ENCODE results near the gene SETD3.

Gene SETD3

DNA sequence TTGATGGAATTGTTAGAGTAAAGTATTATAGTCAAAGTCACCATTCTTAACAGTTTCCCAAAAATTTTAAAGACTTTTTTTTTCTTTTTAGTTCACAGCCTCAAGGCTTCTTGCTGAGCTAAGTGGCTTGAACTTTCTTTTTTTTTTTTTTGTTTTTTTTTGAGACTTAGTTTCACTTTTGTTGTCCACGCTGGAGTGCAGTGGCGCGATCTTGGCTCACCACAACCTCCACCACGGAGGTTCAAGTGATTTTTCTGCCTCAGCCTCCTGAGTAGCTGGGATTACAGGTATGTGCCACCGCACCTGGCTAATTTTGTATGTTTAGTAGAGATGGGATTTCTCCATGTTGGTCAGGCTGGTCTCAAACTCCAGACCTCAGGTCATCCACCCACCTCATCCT is 92.8 kb downstream of the SETD3 start:
- DNase-seq, result no peak

GRCh38 chr14:99384450-99385417 is 95.9 kb downstream of the SETD3 start:
- no peak for DNase-seq

DNA sequence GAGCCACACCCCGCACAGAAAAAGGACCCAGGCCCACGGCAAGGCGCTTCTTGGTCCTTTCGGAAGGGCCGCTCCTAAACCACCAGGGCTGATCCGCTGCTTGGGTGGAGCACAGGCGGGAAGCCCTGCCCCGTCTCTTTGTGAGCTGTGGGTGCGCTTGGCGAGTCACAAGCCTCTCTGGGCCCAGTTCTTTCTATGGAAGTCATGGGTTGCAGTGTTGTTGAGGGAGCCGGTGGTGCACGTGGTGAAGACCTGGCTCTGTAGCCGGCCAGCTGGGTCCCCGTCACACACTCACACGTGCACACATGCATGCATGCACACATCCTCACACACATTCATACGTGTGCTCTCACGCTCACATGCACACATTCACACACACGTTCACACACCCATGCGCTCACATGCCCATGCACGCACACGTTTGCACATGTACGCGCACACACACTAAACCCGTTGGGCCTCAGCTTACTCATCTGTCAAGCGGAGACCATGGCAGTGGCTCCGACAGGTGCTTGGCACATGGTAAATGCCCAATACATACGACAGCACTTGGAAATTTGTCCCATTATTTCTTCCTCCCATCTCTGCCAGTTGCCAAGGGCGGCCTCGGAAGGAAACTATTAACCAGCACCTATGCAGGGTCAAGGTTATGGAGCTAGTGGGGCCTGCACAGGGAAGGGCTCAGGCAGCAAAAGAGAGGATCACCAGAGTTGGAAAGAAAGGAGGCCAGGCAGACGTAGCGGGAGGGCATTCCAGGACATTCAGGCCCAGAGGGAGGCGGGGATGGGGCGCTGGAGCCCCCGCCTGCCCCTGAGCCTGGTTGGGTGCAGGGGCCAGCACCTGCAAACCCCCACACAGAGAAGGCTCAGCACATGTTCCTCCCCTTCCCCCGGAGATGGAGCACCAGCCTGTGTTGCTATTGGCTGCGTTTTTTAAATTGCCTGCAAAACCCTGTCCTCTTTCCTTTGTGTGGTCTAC is 96.9 kb downstream of the SETD3 start:
- no peak for DNase-seq

- DNase-seq, result no peak
Observed at GRCh38 chr14:99382781-99383471, 97.7 kb downstream of the SETD3 start.

- no peak for DNase-seq
Observed at GRCh38 chr14:99382071-99382470, 98.6 kb downstream of the SETD3 start.

- no peak for DNase-seq
Observed at GRCh38 chr14:99381688-99382060, 99.0 kb downstream of the SETD3 start.

- DNase-seq, result no peak
Observed at GRCh38 chr14:99380991-99381687, 99.5 kb downstream of the SETD3 start.

DNA sequence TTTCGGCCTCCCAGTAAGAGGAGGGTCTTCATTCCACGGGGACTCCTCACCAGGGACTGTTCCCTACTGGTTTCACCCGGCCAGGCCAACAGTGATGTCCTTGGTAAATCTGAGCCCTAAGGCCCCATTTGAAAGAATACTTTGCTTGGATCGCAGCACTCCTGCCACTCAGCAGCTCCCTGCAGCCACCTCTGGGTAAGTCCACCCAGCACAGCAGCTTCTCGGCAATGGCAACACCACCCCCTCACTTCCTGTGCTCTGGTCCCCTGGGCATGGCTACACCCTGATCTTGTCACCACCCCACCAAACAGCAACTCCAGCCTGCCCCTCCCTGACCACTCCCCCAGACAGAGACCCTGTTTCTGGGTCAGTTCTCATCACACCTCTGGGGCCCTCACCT is 100.3 kb downstream of the SETD3 start:
- DNase-seq, result no peak

- no peak for DNase-seq
Observed at GRCh38 chr14:99378782-99379214, 101.9 kb downstream of the SETD3 start.

- DNase-seq, result no peak
Observed at GRCh38 chr14:99377951-99378350, 102.7 kb downstream of the SETD3 start.

DNA sequence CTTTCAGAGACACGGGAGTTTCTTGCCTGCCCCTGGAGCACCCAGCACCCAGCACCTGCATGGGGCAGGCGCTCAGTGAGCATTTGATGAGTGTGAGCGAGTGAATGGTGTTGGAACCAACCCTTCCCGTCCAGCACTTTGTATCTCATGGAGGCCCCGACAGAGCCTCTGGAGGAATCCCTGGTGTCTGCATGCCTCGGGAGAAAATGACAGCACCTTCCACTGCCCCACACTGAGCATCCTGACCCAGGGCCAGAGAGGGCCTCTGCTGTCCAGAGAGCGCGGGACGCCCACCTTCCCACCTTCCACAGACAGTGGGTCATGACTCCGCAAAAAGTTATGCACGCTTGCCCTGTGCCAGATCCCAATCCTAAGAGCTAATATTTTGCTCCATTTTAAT is 105.7 kb downstream of the SETD3 start:
- no peak for DNase-seq

DNA sequence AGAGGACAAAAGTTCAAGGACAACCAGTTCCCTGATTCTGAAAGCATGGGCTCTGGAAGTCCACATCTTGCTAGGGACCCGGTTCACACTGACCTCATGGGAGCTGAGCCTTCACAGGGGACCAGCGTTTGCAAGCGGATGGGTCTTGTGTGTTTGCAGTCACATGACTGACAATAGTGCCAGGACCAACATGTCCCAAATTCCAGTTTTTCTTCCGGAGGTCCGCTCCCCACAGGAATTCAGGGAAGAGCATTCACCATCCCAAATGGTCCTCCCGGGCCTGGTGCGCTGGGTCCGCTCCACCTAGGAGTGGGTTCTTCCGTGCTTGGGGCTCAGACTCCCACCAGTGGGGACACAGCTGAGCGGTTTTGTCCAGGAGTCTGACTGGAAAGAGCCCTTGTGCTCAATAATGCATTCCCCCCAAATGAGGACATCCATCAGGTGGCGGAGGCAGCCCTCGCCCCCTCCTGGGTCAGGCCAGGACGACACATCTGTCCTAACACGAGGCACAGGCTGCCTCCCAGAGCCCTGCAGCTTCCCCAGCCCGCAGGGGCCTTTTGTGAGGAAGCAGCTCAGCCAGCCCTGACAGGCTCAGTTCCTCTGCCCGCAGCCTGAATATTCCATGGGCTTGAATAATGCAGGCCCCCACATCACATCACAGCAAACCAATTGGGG is 116.9 kb downstream of the SETD3 start:
- no peak for DNase-seq

DNA sequence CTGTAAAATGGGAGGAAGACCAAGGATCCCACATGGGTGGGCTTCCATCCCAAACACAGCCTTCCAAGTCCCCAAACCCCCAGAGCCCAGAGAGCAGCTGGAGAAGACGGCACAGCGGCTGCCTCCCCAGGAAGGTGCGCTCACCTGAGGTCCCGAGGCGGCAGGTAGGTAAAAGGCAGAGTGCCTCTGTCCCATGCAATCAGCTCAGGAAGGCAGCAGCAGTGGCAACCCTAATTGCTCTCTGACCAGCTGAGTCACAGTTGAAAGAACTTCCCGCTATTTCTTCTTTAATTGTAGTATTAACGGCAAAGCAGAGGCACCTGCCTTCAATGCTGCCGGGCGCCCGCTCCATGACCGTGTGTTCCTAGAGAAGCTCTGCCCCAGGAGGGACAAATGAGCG is 117.6 kb downstream of the SETD3 start:
- no peak for DNase-seq

DNA sequence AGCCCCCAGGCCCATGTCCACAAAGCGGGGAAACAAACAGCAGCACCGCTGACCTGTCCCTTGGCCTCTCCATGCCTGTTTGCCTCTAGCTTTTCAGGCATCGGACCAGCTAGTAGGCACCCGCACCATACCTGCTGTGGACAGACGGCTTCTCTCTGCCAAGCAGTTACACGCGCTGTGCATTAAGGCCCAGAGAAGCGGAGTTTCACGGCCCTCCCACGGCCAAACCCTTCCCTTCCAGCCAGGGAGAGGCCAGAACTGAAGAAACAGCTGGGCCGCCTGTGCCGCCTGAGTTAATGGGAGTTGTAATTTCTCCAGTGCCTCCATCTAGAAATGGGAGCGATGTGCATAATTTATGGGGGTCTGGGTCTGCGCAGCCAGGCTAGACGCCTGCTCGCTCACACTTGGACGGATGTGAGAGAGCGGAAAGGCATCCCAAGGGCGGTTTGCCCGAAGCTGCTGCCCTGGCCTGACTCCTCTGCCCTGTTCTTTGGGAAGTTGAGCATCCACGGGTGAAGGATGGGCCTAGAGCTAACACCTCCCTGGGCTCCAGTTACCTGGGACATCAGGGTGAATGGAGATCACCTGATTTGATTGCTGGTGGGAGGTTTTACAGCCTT is 119.0 kb downstream of the SETD3 start:
- no peak for DNase-seq

DNA sequence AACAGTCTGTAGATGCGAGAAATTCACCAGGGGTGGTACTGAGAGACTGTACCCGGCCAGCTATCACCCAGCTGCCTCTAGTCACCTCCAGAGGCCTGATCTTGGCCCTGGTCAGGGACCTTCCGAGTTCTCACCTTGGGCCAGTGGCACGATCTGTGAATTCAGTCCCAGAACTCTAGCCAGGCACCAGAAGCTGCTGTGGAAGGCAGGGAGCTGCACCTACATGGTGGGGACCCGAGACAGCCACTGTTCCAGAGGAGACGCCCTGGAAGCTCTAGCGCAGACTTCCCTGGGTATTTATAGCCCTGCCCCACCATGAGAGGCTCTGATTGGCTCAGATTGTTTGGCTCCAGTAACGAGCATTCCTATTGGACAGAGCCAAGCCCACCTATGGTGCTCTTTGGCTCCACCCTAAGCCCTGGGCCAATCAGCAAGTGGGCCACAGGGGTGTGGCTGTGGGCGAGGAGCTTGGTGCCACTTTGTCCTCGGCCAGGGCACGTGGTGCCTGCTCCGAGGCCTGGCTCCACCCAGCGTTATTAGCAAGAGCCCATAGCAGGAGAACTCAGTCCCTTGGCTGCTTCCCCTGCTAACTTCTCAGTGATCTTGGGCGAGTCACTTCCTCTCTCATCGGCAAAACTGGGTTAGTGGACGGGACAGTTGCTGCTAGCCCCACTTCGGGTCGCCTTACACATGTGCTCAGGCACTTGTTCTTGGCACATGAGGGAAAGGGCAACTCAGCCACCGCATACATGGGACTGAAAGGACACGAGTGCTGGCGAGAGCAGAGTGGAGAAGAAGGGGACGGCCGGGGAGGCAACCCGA is 119.7 kb downstream of the SETD3 start:
- DNase-seq, result no peak

DNA sequence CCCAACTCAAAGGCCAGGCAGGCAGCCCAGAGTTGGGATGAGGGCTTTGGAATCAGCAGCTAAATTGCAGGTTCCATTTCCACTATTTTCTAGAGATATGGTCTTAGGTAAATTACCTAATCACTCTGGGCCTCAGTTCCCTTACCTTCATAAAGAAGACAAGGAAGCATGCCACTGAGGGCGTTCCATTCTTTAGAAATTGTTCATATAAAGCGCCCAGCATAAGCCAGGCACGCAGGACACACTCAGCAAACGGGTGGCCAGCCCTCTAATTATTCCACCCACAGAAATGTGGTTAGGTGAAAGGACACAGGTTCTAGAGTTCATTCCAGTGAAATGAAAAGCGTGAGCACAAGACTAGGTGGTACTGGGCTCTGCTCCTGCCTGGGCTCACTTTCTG is 120.8 kb downstream of the SETD3 start:
- DNase-seq, result no peak

DNA sequence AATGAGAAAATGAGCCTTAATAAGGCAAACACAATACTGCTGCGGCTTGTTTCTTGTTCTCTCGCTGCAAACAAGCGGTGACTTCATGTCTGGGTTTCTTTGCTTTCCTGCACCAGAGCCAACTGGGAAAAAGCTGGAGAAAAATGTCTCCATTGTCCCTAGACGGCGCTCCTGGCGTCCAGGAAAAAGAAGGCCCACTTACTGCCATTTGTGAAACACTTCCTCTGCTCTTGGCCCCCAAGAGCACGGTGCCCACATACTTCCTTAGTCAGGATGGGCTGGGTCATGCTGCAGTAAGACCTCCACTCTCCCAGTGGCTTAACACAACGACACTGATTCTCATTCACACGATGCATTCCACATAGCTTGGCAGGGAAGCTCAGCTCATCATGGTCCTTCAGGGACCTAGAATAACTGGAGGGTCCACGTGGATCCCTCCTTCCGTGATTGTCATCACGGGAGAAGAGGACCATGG is 122.7 kb downstream of the SETD3 start:
- DNase-seq, result no peak

DNA sequence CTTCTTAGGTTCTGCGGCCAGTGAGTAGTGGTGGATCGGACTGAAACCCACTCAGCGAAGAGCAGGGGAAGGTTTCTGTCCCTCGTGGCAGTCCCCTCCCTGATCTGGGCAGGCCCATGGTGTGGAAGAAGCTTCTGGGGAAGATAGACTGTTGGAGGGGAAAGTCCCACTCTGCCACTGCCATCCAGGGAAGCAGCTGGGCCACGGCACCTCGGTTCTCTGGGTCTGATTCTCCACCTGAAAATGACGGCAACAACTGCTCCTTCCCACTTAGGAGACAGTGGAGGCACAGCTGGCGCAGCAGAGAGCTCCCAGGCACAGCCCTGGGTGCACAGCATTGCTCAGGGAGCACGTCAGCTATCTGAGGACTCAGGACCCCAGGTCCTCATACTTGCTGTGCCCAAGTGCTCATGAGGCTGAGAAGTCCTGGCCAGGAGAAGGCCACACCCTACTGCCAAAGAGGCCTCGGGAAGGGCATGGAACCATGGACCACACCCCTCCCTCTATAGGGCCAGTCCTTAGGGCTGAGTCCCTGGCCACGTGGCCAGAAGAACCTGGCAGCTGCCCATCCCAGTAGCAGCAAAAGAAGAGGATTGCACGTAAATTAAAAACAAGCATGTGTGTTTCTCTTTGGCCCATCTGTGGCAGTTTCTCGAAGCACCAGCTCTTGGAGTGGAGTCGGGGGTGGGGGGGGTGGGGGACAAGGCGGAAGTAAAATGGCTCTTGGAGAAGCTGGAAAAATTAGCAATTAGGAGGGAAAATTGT is 123.3 kb downstream of the SETD3 start:
- no peak for DNase-seq

- DNase-seq, result no peak
Observed at GRCh38 chr14:99356031-99356608, 124.5 kb downstream of the SETD3 start.
